T-helper 22 cell (primary cell): Measurements from ENCODE around the gene TKFC.
A peak's percentile ranks its signal among the peaks of the same experiment; 100 is the strongest.

Source experiments
- DNase-seq: peaks from one replicate; pipeline ENCODE4 v3.0.0-alpha.2; 2020; ENCODE audit warnings: low read depth

TKFC gene

DNA sequence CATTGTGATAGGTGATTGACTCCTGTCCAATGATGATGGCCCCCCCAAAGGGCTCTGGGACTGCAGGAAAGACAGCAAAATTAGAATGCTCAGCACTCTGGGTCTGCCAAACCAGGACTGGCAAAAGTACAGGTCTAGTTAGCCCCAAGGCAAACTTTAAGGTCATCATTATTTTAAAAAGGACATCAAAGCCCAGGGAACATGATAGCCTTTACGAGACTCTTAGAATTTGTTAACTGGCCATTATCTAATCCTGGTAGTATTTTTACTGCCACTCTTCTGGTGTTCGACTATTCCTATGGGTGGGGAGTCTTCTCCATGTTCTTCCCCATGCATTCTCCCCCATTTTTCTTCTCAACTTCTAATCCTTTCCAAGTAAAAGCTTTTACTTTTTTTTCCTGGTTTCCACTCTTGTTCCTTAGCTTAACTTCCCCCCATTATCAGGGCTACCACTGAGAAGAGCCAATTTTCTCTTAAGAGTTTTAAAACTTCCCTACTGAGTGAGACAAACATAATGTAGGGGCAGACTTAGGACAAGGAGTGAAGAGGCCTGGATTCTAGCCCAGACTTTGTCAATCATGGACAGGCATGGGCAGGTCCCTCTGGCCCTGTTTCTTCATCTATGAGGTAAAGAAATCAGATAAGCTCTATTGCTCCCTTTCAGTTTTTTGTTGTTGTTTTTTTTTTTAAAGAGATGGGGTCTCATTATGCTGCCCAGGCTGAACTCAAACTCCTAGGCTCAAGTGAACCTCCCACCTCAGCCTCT is 7.2 kb upstream of the TKFC start:
- no peak for DNase-seq

DNA sequence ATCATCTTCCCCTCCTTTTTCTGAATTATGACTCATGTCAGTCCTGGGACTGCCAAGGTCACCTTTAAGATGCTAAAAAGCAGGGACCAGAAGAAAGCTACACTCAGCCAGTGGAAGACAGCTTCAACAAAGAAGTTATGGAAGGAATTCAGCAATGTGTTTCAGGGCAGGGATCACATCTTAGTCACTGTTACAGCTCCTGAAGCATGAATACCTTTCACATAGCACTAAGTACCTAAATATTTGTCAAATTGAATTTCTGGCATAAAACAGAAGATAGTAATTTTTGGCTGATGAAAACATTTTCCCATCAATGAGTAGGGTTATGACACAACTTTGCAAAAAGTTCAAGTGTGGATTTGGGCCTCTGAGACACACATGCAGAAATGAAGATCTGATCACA is 5.4 kb upstream of the TKFC start:
- no peak for DNase-seq

DNA sequence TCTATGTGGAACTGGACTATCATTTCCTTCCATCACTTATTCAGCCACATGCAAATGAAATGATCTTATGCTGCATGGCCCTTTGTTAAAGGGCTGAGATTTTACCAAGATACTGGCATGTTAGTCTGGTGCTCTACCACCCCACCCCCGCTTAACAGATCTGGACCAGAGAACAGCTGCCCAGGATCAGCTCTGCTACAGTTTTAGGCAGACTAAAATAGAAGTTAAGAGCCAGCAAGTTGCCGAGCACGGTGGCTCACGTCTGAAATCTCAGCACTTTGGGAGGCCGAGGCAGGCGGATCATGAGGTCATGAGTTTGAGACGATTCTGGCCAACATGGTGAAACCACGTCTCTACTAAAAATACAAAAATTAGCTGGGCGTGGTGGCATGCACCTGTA is 4.7 kb upstream of the TKFC start:
- DNase-seq, result no peak

GRCh38 chr11:61329871-61330270 is 3.2 kb upstream of the TKFC start:
- DNase-seq, result no peak

- no peak for DNase-seq
These were observed 1.4 kb upstream of the TKFC start for GRCh38 chr11:61331651-61332050.

DNA sequence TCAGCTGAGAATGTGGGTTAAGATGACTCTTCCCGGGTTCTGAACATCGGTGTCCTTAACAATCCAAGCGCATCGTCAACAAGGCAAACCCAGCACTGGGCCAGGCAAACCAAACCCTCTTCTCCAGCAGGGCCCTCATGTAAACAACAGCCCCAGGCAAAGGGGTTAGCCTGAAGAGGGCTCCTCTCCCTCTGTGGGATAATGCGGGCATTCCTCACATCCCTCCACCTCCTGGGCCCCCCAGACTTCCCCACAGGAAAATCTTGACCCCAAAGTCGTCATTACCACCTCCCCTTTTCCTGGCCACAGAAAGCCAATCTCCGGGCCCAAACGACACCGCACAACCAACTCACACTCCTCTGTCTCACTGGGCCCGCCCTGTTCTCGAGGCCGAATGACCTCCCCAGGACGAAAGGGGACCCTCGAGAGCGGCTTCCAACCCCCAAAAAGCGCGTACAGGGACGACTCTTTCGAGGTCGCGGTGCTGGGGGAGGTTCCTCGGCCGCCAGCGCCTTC is 689 bp upstream of the TKFC start:
- DNase-seq, result no peak

DNA sequence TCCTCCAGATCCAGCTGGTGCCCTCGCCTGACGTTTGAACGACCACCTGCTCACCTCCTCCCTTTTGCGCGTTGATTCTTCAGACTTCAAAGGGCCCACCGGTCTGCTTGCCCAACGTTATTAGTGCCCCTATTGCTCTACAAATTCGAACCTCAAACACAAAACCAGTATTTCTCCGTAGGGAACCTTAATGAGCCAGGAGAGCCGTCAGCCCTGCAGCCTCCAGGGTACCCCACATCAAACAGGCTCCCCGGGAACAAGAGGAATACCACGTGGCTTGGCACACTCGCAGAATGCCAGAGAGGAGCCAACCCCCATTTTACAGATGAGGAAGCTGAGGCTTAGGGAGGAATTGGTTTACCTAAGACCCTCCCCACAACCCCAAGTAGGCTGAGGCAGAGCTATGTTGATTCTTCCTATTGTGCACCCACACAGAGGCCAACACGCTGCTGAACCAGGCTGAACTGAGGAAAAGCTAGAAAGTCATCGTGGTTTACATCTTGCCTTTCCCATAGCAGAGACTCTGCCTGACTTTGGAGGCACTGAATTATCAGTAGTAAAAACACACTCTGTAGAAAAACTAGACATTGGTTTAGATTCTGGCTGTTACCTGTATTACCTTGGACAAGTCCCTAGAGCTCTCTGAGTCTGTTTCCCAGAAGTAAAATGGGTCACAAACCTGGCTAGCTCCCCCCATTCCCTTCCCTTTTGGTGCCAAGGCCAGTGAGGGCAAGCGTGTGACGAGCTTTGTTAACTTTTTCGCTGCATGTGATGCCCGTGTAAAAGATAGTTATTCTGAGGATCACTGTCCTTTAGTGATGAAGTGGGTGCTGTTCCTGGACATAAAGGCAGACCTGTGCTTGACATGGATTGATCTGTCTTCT is 764 bp downstream of the TKFC start:
- no peak for DNase-seq

DNA sequence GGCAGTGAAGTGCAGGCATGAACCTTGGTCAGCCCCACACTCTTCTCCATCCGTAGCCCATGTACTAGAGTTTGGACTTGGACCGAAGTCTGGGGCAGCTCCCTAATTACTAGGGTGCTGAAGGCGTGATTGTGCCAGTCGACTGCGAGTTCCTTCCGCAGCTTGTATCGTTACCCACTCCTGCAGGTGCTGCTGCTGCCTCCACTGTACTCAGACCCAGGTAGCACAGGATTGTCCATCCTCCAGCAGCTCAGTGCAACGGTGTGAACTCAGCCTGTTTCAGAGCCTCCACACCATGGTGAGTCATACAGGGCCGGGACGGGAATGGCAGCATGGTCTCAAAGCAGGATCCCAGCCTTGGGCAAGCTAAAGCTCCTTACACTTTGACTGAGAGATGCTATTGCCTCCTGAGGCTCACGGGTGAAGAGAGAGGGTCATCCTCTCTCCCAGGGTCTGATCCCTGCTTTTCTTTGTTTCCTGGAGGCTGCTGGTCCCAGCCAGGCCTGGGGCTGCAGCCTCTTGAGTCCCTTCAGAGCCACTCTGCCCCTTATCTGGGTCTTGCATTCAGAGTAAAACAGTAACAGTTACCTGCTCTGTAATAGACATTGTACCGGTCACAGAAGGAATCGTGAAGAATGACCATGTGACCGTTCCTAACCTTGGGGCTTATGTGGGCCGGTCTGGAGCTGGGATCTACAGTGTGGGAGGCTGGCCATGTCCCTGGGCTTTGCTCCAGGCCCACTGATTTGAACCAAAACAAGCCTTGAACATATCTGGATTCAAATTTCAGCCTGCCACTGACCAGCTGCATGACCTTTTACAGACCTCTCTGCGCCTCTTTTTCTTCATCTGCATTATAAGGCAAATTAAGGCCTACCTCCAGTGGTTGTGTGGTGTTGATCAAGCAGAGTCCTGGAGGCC is 1.7 kb downstream of the TKFC start:
- DNase-seq, result no peak

GRCh38 chr11:61335355-61335710 is 2.3 kb downstream of the TKFC start:
- DNase-seq, result no peak

GRCh38 chr11:61336171-61336935 is 3.3 kb downstream of the TKFC start:
- peak; percentile 55 for DNase-seq

DNA sequence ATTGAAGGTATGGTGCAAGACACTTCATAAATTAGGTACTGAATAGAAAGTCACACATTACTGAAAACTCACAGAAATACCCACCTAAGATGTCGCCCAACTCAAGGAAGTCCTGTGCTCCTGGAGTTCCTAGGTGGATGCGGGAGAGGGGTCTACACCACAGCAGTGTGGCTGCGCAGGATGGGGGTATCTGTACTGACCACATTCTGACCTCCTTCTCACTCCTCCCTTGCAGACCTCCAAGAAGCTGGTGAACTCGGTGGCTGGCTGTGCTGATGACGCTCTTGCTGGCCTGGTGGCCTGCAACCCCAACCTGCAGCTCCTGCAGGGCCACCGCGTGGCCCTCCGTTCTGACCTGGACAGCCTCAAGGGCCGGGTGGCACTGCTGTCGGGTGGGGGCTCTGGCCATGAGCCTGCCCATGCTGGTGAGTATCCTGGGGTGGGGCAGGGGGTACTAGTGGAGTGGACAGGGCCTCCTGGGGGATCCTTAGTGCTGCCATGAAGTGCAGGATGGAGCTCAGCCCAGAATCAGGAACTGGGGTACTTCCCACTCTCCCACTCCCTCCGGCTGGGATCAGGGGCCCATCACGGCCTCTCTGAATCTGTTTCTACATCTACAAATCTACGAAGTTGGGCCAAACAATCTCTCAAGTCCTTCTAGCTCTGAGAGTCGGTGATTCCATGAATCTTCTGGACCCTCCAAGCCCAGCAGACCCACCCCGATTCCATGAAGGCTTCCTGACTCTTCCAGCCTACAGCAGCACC is 4.9 kb downstream of the TKFC start:
- no peak for DNase-seq

GRCh38 chr11:61338783-61339489 is 5.9 kb downstream of the TKFC start:
- DNase-seq, result no peak

DNA sequence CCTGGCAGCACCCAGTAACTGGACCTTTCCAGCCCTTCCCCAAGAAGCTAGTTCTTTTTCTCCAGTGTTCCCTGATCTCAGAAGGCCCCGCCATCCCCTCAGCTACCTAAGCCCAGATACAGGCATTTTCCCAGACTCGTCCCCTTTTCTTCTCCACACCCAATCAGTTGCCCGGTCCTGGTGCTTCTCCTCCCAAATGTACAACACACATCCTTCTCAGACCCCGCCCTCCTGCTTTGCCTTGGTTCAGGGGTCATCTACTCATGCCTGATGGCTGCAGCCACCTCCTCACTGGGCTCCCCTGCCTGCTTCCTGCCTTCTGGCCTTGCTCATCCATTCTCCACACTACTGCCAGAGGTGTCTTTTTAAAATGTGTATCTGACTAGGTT is 6.5 kb downstream of the TKFC start:
- no peak for DNase-seq

DNA sequence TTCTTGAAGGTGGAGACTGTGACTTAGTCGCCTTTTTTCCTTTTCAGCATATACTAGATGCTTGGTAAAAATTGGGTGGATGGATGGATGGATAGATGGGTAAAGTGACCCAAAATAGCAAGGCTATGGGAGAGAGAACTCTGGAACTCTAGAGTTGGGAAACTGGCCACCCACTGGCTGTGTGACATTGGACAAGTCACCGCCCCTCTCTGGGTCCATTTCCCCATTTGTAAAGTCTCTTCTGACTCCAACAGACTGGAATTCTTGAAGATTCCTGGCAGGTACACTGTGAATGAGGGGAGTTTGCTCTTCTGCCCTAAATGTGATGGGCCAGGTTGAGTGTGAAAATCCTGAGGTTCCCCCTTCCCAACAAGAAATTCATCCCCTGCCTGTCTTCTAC is 8.0 kb downstream of the TKFC start:
- no peak for DNase-seq

GRCh38 chr11:61341706-61342105 is 8.7 kb downstream of the TKFC start:
- DNase-seq, result no peak

GRCh38 chr11:61342207-61342803 is 9.3 kb downstream of the TKFC start:
- DNase-seq, result no peak

- DNase-seq, result no peak
These were observed 11.0 kb downstream of the TKFC start for GRCh38 chr11:61343792-61344745.

GRCh38 chr11:61345170-61345610 is 12.2 kb downstream of the TKFC start:
- DNase-seq, result no peak
